ENCODE results near the gene AGFG2.

AGFG2 gene

DNA sequence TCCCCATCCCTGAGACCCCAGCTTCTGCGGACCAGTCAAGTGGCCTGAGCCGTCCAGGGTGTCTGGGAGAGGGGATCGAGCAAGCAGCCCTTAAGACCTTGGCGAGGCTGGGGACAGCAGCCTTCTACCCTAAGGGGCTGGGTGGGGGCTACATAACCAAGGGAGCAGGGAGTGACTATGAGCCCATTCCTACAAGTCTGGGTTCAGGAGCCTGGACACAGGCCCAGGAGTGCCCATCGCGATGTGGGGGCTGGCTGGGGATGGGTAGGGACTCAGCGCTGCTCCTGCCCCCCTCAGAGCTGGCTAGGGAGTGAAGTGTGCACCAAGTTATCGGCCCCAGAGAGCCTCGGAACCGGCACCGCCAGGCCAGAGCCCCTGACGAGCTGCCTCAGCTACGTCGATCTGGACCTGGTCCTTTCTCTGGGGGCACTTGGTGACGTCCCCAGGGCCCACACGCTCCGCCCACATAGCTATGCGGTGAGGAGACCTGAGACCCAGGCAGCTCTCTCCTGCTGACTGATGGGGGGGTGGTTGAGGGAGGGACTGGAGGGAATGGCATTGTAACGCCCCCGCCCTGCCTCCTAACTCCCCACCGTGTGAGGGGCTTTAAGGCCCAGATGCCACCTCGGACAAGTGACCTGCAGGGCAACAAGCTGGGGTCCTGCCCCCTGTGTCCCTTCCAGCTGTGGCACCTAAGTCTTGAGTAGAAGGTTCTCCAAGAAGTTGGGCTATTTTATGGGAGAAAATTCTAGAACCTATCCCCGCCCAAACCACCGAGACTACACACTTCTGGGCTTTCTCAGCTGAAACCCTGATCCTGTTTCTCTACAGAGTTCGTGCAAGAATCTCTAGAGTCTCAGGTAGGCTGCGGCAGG, 32.2 kb downstream of the AGFG2 start:
- no peak for FAIRE-seq

DNA sequence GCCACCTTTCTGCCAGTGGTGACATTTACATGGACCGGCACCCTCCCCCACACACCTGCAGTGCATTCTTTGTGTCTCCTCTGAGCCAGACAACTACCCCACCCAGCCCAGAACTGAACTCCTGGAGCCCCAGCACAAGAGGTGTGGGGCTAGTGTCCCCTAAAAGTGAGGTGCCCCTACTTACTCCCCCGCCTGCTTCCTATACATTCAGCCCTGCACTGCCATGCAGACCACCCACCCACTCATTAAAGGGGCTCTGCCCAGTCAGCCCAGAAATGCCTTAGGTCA, 32.8 kb downstream of the AGFG2 start:
- FAIRE-seq (no peak), DNase-seq (ENCODE audit: insufficient read length, low spot score) (no peak)

More for the DNA sequence above, 32.2 kb downstream of the AGFG2 start:
- no peak for DNase-seq (ENCODE audit: insufficient read length, low spot score)

DNA sequence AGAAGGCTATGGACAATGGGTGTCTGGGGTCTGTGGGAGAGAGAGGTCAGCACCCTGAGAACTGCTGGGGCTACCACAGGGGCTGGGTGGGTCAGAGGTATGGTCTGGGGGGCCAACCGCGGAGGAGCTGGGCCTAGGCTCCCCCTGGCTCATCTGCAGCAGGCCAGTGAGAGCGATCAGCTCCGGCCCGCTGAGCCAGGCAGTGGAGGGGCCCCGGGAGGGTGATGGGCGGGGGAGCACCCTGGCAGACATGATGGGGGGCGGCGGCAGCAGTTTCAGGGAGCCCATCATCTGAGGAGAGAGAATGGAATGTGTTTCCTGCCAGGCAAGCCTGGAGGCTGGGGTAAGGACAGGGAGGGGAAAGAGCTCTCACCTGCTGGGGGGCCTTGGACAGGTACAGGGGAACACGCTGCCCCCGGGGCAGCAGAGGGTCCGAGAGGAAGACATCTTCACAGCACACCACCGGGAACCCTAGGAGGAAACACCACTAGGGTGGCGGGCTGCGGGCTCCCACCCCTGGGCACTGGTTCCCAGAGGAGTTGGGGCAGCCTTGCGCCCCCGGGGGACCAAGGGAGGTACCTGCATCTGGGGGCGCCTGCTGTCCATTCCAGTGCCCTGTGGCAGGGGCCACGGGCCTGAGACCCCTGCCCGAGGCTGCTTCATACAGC, 33.4 kb downstream of the AGFG2 start:
- DNase-seq (ENCODE audit: insufficient read length, low spot score) (no peak), FAIRE-seq (no peak)

DNA sequence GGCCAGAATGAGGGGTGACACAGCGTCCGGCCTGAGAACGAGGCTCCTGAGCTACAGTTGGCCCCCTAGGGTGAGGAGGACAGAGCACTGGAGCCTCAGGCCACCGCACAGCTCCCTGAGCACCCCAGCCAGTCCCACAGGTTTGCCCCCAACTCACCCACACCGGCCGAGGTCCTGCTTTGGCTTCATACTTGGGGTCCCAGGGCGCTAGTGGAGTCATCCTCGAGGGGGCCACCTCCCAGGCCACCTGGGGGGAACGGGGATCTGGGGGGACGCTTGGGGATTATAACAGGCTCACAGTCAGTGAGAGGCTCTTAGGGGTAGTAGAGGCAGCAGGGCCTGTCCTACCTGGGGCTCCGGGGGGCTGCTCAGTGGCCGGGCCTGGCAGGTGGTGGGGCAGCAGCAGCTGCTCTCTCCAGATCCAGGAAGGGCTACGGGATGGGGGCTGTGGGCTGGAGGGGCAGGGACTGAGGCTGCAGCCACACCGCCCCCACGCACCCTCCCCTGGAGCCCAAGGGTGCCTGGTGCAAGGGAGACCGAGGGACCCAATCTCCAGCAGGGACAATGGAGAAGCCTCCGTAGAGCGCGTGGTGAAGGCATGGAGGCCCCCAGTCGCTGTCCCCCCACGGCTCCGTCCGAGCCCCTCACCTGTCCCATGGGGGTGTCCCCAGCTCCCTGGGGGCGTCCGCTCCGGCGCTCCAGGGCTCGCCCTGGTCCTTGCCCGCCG, 34.1 kb downstream of the AGFG2 start:
- FAIRE-seq (no peak), DNase-seq (ENCODE audit: insufficient read length, low spot score) (no peak)

DNA sequence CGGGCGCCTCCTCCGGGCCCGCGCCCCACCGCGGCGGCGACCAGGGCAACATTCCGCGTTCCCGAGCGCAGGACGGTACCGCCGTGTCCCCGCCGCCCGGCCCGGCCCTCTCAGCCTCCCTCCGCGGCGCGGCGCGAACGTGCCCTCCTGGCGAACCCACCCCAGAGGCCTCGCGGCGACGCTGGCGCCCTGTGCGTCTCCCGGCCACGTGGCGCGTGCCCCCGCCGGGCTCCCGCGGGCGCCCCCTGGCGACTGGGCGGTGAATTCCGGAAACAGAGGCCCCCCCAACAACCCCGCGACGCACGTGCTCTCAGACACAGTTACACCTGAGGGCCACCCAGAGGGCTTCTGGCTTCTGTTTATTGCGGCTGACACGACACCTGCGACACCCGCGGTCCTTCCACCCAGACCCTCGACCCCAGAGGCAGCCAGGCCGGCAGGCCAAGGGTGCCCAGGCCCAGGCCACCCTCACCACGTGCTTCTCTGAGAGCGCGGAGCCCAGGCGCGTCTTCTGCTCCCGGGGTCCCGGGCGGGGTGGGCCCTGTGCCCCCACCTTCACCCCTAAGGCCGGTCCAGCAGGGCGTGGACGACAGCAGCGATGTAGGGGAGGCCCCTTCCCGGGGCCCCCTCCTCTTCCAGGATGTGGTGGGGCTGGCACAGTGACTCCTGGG, 34.8 kb downstream of the AGFG2 start, which contains the start of gene SAP25:
TSS of gene SAP25 (minus strand) at position 210 of the 671 bp plus-strand sequence. CDS start at position 52, 158 bp downstream.
- DNase-seq (ENCODE audit: insufficient read length, low spot score) (no peak), FAIRE-seq (no peak)

DNA sequence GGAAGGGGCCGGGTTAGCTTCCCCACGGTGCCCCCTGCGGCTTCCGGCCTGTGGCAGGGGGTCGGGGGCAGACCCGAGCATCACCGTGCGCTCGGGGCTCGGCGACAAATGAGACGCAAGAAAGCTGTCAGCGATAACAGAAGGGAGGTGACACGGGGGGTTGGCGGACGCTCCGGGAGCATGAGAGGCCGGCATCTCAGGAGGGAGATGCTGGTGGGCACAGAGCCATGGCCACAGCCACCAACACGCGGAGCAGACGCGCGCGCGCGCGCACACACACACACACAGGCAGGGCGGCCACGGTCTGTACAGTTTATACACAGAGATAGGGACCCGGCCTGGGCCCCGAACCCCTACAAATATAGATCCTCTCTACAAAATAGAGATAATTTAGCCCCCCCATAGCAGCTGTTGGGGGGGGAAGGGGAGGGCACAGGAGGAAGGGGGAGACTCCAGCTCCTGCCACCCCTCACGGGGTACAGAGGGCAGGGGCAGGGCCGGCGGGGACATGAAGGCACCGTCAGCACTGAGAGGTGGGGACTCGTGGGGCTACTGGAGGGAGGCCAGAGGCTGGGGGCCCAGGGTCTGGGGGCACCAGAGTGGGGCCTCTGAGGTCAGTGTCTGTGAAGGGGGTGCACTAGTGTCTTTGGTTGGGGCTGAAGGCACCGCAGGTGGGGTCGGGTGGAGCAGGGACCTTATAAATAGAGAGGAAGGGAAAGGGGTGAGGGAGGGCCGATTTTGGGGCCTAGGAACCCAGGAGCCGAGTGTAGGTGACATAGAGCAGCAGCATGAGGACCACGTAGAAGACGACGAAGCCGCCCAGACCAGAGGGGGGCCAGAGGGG, 35.6 kb downstream of the AGFG2 start:
- DNase-seq (ENCODE audit: insufficient read length, low spot score) (no peak), FAIRE-seq (no peak)

DNA sequence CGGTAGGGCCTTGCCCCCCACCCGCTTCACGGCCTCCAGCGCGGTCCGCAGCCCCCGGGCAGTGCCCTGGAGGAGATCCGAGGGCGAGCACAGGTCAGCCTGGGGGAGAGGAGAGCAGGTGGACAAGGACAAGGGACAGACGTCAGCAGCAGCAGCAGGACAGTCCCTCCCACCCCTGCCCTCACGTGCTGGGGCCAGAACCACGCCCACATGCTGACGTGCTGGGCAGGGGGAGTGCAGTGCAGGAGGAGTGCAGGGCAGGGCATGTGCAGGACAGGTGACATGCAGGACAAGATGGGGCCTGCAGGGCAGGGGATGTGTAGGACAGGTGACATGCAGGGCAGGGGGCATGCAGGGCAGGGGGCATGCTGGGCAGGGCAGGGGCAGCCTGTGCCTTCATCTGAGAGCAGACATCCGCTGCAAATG, 36.2 kb downstream of the AGFG2 start:
- no peak for FAIRE-seq

DNA sequence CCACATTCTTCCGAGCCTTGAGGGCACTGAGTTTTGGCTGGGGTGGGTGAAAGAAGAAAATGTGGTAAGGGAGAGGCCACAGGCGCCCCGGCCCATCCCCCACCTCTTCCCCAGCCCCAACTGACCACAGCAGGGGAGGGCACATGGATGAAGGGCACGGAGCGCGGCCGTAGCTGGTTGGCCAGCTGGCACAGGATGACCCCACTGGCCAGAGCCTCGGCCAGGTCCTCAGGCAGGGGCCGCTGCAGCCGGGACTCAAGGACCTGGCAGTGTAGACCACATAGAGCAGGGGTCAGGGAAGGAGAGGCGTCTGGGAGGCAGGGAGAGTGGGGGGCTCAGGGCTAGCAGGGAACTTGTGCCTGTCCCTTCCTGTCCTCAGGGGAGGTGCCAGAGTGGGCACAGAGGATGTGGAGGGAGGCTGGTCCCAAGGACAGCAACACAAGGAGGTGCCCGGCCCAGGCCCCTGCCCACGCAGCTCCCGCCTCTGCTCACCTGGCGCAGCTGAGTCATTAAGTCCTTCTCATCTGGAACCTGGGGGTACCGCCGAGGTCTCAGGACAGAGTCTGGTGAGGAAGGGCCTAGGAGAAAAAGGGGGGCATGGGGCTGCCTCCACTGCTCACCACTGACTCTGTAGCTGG, 36.9 kb downstream of the AGFG2 start:
- DNase-seq (ENCODE audit: insufficient read length, low spot score): no peak
- FAIRE-seq: no peak

More for the DNA sequence above, 36.2 kb downstream of the AGFG2 start:
- DNase-seq (ENCODE audit: insufficient read length, low spot score): no peak

DNA sequence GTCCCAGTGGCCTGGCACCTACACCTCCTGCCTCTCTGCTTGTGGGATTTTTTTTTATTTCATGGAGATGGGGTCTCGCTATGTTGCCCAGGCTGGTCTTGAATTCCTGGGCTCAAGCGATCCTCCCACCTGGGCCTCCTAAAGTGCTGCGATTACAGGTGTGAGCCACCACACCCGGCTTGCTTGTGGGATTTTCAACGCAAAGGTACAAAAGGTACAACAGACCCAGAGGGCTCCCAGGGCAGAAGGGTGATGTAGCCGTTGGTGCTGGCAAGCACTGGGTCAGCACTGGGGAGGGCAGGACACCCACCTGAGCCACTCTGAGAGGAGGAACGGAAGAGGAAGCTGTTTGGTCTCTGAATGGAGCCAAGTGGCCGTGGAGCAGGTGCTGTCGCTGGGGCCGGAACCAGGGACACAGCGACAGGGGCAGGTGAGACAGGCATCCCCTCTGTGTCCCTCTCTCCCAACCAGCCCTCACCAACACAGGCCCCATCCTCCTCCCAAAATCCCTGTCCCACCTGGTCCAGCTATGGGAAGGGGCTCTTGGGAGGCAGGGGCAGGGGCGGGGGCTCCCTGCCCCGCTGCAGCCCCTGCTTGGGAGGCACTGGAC, 37.5 kb downstream of the AGFG2 start:
- no peak for FAIRE-seq
- DNase-seq (ENCODE audit: insufficient read length, low spot score): no peak

DNA sequence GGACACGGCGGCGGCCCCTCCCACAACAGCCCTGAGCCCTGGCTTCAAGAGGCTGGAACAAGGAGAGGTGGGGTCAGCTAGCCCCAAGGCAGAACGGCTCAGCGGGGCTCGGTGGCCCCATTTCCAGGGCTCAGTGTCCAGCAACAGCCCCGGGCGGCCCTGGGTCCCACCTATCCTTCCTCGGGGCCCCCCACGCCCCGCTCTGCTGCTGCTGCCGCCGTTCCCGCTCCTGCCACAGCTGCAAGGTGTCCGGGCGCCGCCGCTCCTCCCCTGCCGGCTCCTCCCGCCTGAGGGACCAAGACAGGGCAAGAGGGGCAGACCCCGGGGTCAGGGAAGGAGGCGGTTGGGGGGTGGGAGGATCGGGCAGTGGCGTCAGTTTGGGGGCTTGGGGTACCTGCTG, 38.1 kb downstream of the AGFG2 start:
- DNase-seq (ENCODE audit: insufficient read length, low spot score) (no peak), FAIRE-seq (no peak)

DNA sequence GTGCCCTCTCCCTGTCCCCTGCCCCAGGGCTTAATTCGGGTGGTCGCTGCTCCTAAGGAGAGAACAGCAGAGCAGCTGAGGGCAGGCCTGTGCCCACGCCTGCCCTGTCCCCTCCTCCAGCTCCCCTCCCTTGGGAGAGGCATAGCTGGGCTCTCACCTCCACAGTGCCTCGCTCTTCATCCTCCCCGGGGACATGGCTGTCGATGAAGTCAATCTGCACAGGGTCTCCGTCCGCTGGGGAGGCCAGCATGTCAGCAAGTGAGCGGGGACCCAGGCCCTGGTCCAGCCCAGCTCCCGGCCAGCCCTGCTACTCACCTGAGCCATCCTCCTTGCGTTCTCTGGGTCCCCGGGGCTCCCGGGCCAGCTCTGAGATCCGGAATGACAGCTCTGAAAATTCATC, 38.5 kb downstream of the AGFG2 start:
- DNase-seq (ENCODE audit: insufficient read length, low spot score) (no peak), FAIRE-seq (no peak)

DNA sequence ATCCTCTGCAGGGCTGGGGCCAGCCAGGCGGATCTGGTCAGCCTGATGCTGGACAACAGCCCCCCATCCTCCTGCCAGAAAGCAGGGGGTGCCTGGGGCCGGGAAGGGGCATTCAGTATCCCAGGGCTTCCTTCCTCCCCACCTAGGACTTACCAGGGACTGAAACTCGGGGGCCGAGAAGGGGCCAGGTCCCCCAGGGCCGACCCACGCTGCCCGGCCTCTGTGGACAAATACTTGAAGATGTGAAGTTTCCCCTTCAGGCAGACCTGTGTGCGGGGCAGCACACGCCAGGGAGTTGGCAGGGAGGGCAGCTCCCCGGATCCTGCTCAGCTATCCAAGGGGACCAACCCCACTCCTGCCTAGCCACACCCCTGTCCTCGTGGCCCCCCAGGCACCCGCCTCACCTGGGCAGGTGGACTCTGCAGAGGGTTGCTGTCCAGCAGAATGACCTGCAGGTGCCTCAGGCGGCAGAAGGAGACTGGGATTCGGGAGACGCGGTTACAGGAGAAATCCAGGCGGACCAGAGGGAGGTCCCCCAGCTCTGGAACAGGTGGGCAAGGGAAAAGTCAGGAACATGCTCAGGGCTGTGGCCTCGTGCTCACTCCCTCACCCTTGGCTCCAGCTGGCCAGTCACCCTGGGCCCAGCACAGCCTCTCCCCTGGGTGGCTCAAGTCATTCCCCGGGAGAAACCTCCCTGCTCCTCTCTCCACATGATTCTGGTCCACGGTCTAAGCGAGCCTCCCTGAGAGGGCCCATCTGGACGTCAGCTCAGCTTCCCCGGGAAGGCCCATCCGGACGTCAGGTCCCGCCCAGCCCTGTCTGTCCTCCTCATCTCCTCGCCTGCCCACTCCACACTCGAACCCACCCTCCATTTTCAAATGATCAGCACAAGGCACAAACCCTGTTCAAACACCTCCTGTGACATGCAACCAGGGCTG, 39.5 kb downstream of the AGFG2 start:
- no peak for FAIRE-seq
- no peak for DNase-seq (ENCODE audit: insufficient read length, low spot score)

DNA sequence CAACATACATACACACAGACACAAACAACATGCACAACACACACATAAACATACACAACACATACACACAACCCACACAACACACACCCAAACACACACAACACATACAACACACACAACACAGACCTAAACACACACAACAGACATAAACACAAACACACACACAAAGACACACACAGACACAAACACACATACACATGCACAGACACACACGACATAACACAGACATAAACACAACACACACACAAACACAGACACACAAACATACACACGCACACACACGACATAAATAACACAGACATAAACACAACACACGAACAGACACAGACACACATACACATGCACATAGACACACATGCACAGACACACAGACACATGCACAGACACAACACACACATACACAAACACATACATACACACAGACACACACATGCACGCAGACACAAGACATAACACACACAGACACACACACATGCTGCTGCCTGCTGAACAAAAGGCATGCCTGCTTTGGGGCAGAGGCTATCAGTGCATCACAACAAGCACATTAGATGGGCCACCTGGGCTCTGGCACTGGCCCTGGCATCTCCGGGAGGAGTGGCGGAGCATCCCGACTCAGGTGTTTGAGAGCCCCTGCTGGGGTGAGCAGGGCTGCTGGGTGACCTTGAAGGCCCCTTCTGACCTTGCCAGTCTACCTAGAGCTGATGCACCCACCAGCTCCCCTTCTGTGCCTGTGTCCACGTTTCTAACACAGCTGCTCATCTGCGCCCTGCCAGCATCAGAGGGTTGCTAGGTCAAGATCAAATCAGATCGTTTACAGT, 41.7 kb downstream of the AGFG2 start:
- FAIRE-seq (peak; percentile 94), DNase-seq (ENCODE audit: insufficient read length, low spot score) (no peak)

DNA sequence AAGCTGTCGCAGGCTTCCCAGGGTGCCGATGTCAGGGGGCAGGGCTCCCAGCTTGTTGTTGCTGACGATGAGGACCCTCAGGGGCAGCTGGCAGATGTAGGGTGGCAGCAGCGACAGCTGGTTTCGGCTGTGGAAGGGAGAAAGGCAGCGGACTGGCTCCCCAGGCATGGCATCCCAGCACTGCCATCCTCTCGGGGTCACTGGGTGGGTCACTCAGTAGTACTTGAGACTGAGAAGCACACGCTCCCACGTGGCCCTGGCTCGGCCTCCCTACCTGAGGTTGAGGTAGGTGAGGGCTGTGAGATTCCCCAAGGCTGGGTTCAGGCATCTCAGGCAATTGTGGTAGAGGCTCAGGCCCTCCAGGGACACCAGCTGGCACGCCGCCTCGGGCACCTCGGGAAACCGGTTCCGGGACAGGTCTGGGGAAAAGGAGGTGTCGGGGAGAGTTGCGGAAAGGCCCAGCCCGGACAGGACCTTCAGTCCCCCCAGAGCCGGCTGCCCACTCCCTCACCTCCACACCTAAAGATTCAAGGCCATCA, 43.1 kb downstream of the AGFG2 start:
- no peak for DNase-seq (ENCODE audit: insufficient read length, low spot score)

DNA sequence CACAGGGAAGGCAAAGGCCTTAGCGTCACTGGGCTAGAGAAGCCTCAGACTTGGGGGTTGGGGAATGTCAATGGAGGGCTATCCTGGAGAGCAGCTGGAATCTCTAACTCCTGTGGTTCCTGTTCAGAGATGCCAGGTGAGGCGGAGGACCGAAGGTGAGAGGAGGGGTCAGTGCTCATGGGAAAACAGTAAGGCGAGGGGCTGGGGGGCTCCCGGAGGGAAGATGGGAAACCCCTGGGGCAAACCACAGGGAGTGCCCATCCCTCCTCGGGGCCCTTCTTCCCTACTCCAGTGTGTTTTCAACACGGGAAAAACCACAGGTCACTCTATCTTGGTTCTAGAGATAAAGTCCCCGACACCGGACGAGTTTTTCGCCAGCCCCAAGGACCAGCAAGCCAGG, 43.6 kb downstream of the AGFG2 start:
- DNase-seq (ENCODE audit: insufficient read length, low spot score) (no peak), FAIRE-seq (no peak)

More for the DNA sequence above, 43.1 kb downstream of the AGFG2 start:
- FAIRE-seq: no peak

DNA sequence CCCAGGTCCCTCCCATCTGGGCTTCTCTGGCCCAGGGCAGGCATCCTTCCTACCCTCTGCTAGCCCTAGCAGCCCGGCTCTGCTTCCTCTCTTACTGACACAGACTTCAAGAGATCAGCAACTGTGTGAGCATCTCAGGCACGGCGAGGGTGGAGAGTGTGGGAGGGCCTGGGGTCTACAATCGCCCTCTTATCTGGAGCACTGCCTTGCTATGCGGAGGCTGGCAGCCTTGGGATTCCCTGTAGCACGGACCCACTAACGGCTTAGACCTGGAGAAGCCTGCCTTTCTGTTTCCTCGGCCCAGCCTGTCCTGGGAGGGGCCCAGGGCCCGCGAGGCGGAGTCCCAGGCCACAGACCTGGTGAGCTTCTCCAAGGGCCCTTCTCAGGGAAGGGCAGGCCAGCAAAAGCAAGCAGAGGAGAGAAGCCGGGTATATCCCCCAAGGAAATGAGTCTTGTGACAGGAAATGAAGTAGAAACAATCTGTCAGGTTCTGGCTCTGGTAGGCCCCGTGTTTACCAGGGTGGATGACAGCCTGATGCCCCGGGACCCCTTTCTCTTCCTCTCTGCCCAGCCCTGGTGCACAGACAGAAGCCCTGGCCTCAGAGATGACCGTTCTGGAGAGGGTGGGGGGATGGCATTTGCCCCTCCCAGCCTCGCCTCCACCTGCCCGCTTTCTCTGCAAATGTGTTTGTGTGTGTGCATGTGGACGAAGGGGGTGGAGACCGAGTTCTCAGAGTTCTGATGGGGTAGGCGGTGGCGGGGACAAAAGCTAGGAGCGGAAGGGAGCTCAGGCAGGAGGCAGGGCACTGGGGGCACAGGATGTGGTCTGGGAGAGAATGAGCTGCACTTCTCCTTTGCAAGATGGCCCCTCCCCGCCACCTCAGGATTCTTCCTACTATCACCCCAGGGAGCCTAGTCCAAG, 44.4 kb downstream of the AGFG2 start:
- DNase-seq (ENCODE audit: insufficient read length, low spot score) (no peak), FAIRE-seq (no peak)
